ENCODE results near the gene GALK2.

GALK2 gene

GRCh38 chr15:49215768-49216739 is 46.0 kb downstream of the GALK2 start:
- H3K79me2 ChIP-seq (ENCODE audit: insufficient read depth, low read length) = no peaks in the 10 kb centered on the region
- H3K4me2 ChIP-seq (ENCODE audit: low read depth, low read length, poor library complexity, severe bottlenecking) = no peak overlapping the region
- no peaks in the 10 kb centered on the region for H4K20me1 ChIP-seq (ENCODE audit: low read depth, low read length)
- no peaks in the 10 kb centered on the region for H3K27me3 ChIP-seq (ENCODE audit: low read length)
- H3K27ac ChIP-seq (ENCODE audit: low read depth, low read length) = no peak overlapping the region
- H3K4me3 ChIP-seq (ENCODE audit: insufficient read depth, low read length, poor library complexity, severe bottlenecking) = no peak overlapping the region
- no peaks in the 10 kb centered on the region for H3K36me3 ChIP-seq (ENCODE audit: low read length)
- no peaks in the 10 kb centered on the region for H3F3A ChIP-seq (ENCODE audit: insufficient read depth)
- TF ChIP-seq CTCF (IDR thresholded peaks at IDR 0.05; ENCODE audit: insufficient read depth, low read length, poor library complexity, severe bottlenecking) = no peak
- no peak for TF ChIP-seq EZH2phosphoT487 (conservative IDR thresholded peaks at IDR 0.05; ENCODE audit: low read length)
- H3K9me3 ChIP-seq (ENCODE audit: insufficient read depth, low read length) = no peaks in the 10 kb centered on the region
- H3K9me2 ChIP-seq (replicated peaks; ENCODE audit: insufficient read depth, low read length) = no peaks in the 10 kb centered on the region
- no peak overlapping the region for H3K9ac ChIP-seq (ENCODE audit: low read length)
- no peak overlapping the region for H2AFZ ChIP-seq (ENCODE audit: low read depth, low read length, severe bottlenecking)

DNA sequence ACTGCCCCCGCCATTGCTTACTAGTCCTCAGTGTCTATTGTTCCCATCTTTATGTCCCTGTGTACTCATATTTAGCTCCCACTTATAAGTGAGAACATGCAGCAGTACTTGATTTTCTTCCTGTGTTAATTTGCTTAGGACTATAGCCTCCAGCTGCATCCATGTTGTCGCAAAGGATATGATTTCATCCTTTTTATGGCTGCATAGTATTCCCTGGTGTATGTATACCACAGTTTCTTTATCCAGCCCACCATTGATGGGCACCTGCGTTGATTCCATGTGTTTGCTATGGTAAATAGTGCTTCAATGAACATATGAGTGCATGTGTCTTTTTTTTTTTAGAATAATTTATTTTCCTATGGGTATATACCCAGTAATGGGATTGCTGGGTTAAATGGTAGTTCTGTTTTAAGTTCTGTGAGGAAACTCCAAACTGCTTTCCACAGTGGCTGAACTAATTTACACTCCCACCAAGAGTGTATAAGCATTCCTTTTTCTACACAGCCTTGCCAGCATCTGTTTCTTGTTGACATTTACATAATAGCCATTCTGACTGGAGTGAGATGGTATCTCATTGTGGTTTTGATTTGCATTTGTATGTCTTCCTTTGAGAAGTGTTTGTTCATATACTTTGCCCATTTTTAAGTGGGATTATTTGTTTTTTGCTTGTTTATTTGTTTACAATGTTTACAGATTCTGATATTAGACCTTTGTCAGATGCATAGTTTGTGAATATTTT is 53.7 kb downstream of the GALK2 start:
- Histone ChIP-seq H3K4me3 (ENCODE audit: insufficient read depth, low read length, poor library complexity, severe bottlenecking) (no peak overlapping the region), H4K20me1 (ENCODE audit: low read depth, low read length) (no peaks in the 10 kb centered on the region), H3K27me3 (ENCODE audit: low read length) (no peaks in the 10 kb centered on the region), H3K4me2 (ENCODE audit: low read depth, low read length, poor library complexity, severe bottlenecking) (no peak overlapping the region), H3K27ac (ENCODE audit: low read depth, low read length) (no peak overlapping the region), H2AFZ (ENCODE audit: low read depth, low read length, severe bottlenecking) (no peak overlapping the region), H3K9ac (ENCODE audit: low read length) (no peak overlapping the region), H3K36me3 (ENCODE audit: low read length) (peaks cover 4% of the 10 kb centered on the region; the same call in 1 of the 2 replicates), H3F3A (ENCODE audit: insufficient read depth) (no peaks in the 10 kb centered on the region), H3K9me2 (replicated peaks; ENCODE audit: insufficient read depth, low read length) (no peaks in the 10 kb centered on the region), H3K79me2 (ENCODE audit: insufficient read depth, low read length) (no peaks in the 10 kb centered on the region), H3K9me3 (ENCODE audit: insufficient read depth, low read length) (no peaks in the 10 kb centered on the region)
- TF ChIP-seq EZH2phosphoT487 (conservative IDR thresholded peaks at IDR 0.05; ENCODE audit: low read length) (no peak), CTCF (IDR thresholded peaks at IDR 0.05; ENCODE audit: insufficient read depth, low read length, poor library complexity, severe bottlenecking) (no peak)

- H3K79me2 ChIP-seq (ENCODE audit: insufficient read depth, low read length) = no peaks in the 10 kb centered on the region
- H3K36me3 ChIP-seq (ENCODE audit: low read length) = peaks cover 4% of the 10 kb centered on the region; the same call in 1 of the 2 replicates
- H3K9ac ChIP-seq (ENCODE audit: low read length) = no peak overlapping the region
- TF ChIP-seq CTCF (IDR thresholded peaks at IDR 0.05; ENCODE audit: insufficient read depth, low read length, poor library complexity, severe bottlenecking) (no peak), EZH2phosphoT487 (conservative IDR thresholded peaks at IDR 0.05; ENCODE audit: low read length) (no peak)
- H3K4me2 ChIP-seq (ENCODE audit: low read depth, low read length, poor library complexity, severe bottlenecking) = no peak overlapping the region
- H4K20me1 ChIP-seq (ENCODE audit: low read depth, low read length) = no peaks in the 10 kb centered on the region
- no peaks in the 10 kb centered on the region for H3K9me3 ChIP-seq (ENCODE audit: insufficient read depth, low read length)
- H3K27me3 ChIP-seq (ENCODE audit: low read length) = no peaks in the 10 kb centered on the region
- H2AFZ ChIP-seq (ENCODE audit: low read depth, low read length, severe bottlenecking) = no peak overlapping the region
- H3K4me3 ChIP-seq (ENCODE audit: insufficient read depth, low read length, poor library complexity, severe bottlenecking) = no peak overlapping the region
- H3F3A ChIP-seq (ENCODE audit: insufficient read depth) = no peaks in the 10 kb centered on the region
- H3K9me2 ChIP-seq (replicated peaks; ENCODE audit: insufficient read depth, low read length) = no peaks in the 10 kb centered on the region
- H3K27ac ChIP-seq (ENCODE audit: low read depth, low read length) = no peak overlapping the region
Measured at GRCh38 chr15:49225572-49226281, 55.7 kb downstream of the GALK2 start.
